ENCODE results near the gene SLC9A6.

DNA sequence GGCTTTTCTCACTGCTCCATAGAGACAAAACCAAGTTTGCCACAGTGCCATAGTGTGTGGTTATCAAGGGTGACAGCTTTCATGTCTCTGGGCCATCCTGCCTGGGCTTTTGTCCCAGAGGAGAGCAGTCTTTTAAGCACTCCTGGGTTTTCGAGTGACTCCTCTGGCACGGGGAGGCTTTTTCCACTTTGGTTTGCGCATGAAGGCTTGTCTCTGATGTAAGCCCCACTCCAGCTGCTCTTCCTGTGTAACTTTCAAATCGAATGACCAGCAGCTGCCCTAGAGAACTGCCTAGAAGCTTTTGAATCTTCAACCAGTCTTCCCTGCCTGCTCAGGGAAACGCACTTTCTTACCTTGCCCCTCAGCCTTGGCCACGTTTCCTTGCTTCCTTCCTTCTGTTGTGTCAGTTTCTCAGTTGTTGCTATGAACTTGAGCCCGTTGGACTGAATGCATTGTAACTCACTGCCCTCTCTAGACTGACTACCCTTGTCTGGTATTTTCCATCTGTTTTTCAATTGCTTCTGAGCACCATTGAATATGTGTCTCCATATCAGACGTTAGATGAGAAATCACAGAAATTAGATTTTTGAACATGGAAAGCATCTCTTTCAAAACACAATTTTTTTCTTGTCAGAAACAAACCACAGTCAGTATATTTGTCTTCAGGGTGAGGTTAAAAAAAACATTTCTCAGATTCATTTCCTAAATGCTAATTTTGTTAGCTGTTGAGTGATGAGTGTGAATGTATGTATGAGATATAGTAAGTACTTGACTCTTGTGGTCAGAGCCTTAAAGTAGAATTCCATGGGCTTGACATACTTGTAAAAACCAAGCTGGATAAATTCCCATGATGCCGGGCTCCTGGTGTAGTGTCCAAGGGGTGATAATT lies 45.3 kb downstream of the SLC9A6 start:
- TF ChIP-seq, protein P1, sequence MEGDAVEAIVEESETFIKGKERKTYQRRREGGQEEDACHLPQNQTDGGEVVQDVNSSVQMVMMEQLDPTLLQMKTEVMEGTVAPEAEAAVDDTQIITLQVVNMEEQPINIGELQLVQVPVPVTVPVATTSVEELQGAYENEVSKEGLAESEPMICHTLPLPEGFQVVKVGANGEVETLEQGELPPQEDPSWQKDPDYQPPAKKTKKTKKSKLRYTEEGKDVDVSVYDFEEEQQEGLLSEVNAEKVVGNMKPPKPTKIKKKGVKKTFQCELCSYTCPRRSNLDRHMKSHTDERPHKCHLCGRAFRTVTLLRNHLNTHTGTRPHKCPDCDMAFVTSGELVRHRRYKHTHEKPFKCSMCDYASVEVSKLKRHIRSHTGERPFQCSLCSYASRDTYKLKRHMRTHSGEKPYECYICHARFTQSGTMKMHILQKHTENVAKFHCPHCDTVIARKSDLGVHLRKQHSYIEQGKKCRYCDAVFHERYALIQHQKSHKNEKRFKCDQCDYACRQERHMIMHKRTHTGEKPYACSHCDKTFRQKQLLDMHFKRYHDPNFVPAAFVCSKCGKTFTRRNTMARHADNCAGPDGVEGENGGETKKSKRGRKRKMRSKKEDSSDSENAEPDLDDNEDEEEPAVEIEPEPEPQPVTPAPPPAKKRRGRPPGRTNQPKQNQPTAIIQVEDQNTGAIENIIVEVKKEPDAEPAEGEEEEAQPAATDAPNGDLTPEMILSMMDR (IDR thresholded peaks at IDR 0.05), result no peak
- TF ChIP-seq POLR2AphosphoS5 (IDR thresholded peaks at IDR 0.05) (peak in 2 of 3 donors; percentile 20 to 48), POLR2A (IDR thresholded peaks at IDR 0.05) (peak; percentile 22), EP300 (IDR thresholded peaks at IDR 0.05; ENCODE audit: low read depth) (no peak)

Data from transverse colon (tissue), 4 donors.